HG03354 (cell line): ENCODE results near the gene RERGL.
"Not testable (repeated sequence)": the region's sequence is repeated elsewhere in the genome, so short reads cannot be mapped to it uniquely, and the experiment has no call there.

ENCODE experiments used
- ATAC-seq: cut with Tn5 transposase; IDR thresholded peaks from one replicate; pipeline ENCODE4 v1.9.1; 2021; ENCODE audit warnings: mild to moderate bottlenecking; ENCODE audit not compliant: unreplicated experiment, poor library complexity, severe bottlenecking

The RERGL gene

DNA sequence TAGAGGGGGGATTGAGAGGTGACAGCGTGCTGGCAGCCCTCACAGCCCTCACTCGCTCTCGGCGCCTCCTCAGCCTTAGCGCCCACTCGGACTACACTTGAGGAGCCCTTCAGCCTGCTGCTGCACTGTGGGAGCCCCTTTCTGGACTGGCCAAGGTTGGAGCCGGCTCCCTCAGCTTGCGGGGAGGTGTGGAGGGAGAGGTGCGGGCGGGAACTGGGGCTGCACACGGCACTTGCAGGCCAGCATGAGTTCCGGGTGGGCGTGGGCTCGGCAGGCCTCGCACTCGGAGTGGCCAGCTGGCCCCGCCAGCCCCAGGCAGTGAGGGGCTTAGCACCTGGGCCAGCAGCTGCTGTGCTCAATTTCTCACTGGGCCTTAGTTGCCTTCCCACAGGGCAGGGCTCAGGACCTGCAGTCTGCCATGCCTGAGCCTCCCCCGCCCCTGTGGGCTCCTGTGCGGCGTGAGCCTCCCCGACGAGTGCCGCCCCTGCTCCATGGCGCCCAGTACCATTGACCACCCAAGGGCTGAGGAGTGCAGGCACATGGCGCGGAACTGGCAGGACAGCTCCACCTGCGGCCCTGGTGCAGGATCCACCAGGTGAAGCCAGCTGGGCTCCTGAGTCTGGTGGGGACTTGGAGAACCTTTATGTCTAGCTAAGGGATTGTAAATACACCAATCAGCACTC lies 49.8 kb downstream of the RERGL start:
- not testable (repeated sequence) for ATAC-seq
